GM19467 (cell line): ENCODE measurements around the gene TNF.
A peak's percentile ranks its signal among the peaks of the same experiment; 100 is the strongest.
"Not testable (repeated sequence)": the region's sequence is repeated elsewhere in the genome, so short reads cannot be mapped to it uniquely, and the experiment has no call there.

ENCODE experiments used
- ATAC-seq: cut with Tn5 transposase; IDR thresholded peaks from one replicate; pipeline ENCODE4 v1.9.1; 2021; ENCODE audit warnings: mild to moderate bottlenecking, moderate library complexity; ENCODE audit not compliant: unreplicated experiment

TNF gene

GRCh38 chr6:31543639-31544038, 31.7 kb upstream of the TNF start:
- ATAC-seq, result no peak

- no peak for ATAC-seq
Observed at GRCh38 chr6:31544676-31545075, 30.7 kb upstream of the TNF start.

- ATAC-seq, result no peak
Observed at GRCh38 chr6:31545291-31545690, 30.1 kb upstream of the TNF start.

- ATAC-seq, result peak; percentile 38
Observed at GRCh38 chr6:31546339-31546957, 28.9 kb upstream of the TNF start, which contains the start of gene ATP6V1G2. TSS of gene ATP6V1G2 (minus strand) at chr6:31546608. CDS start at chr6:31546559, 49 bp downstream.

GRCh38 chr6:31546958-31547726, 28.2 kb upstream of the TNF start, which contains the start of gene NFKBIL1:
TSS of gene NFKBIL1 (plus strand) at chr6:31547608. CDS start at chr6:31547695, 87 bp downstream.
- peak; percentile 57 for ATAC-seq

- no peak for ATAC-seq
Observed at GRCh38 chr6:31547727-31548543, 27.4 kb upstream of the TNF start.

GRCh38 chr6:31548544-31548873, 26.9 kb upstream of the TNF start:
- no peak for ATAC-seq

GRCh38 chr6:31551371-31551770, 24.0 kb upstream of the TNF start:
- ATAC-seq, result not testable (repeated sequence)

- ATAC-seq, result no peak
Observed at GRCh38 chr6:31556307-31556706, 19.1 kb upstream of the TNF start.

- no peak for ATAC-seq
Observed at GRCh38 chr6:31557443-31558317, 17.7 kb upstream of the TNF start.

- no peak for ATAC-seq
Observed at GRCh38 chr6:31558318-31558625, 17.1 kb upstream of the TNF start.

- no peak for ATAC-seq
Observed at GRCh38 chr6:31558631-31559500, 16.5 kb upstream of the TNF start.

- no peak for ATAC-seq
Observed at GRCh38 chr6:31559606-31559957, 15.8 kb upstream of the TNF start.

- ATAC-seq, result peak; percentile 54
Observed at GRCh38 chr6:31559958-31560696, 15.2 kb upstream of the TNF start.

GRCh38 chr6:31560697-31561058, 14.7 kb upstream of the TNF start:
- no peak for ATAC-seq

GRCh38 chr6:31567531-31568370, 7.6 kb upstream of the TNF start:
- ATAC-seq, result no peak

GRCh38 chr6:31568537-31568961, 6.8 kb upstream of the TNF start:
- peak; percentile 59 for ATAC-seq

- no peak for ATAC-seq
Observed at GRCh38 chr6:31569861-31570536, 5.4 kb upstream of the TNF start.
